ENCODE data around the gene AGAP1.

DNA sequence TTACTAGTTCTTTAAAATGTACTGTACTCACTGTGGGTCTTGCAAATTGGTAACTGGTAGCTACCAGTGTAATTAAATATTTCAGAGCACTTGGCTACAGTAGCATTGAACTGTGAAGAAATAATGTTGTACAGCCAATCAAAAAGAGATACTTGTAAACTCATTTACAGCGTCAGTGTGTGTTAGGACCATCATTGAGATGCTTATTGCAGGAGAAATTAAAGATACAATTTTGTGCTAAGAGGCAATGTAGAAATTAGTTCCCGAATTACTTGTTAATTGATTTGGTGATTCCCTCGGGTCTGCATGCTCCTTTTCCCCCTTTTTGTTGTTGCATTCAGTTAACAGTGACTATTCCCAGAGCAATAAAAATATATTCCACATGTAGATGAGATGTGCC lies 330.5 kb downstream of the AGAP1 start:
- no peak for TF ChIP-seq POLR2A (IDR thresholded peaks at IDR 0.05)
- TF ChIP-seq, protein P1, sequence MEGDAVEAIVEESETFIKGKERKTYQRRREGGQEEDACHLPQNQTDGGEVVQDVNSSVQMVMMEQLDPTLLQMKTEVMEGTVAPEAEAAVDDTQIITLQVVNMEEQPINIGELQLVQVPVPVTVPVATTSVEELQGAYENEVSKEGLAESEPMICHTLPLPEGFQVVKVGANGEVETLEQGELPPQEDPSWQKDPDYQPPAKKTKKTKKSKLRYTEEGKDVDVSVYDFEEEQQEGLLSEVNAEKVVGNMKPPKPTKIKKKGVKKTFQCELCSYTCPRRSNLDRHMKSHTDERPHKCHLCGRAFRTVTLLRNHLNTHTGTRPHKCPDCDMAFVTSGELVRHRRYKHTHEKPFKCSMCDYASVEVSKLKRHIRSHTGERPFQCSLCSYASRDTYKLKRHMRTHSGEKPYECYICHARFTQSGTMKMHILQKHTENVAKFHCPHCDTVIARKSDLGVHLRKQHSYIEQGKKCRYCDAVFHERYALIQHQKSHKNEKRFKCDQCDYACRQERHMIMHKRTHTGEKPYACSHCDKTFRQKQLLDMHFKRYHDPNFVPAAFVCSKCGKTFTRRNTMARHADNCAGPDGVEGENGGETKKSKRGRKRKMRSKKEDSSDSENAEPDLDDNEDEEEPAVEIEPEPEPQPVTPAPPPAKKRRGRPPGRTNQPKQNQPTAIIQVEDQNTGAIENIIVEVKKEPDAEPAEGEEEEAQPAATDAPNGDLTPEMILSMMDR (IDR thresholded peaks at IDR 0.05), result no peak
- no peak for TF ChIP-seq POLR2AphosphoS5 (IDR thresholded peaks at IDR 0.05)
